ENCODE results near the gene ZNF716. TPM values are rescaled to one million over a fixed set of nuclear protein-coding genes. Genes with fewer than 3 reads are reported as not detected.
"Not testable (repeated sequence)": the region's sequence is repeated elsewhere in the genome, so short reads cannot be mapped to it uniquely, and the experiment has no call there.

Gene ZNF716
- total RNA-seq, 2 donors from 2014 or later: 0.34 TPM; not detected in 1

- WGBS: 96% methylated on average over 19 of the region's 19 CpGs
- DNase-seq (ENCODE audit: low spot score): no peak
- Histone ChIP-seq H3K27ac (no peak overlapping the region), H3K4me1 (replicated peaks) (no peaks in the 10 kb centered on the region), H3K4me3 (no peak overlapping the region), H3K36me3 (no peaks in the 10 kb centered on the region), H3K27me3 (replicated peaks; ENCODE audit: insufficient read depth) (no peaks in the 10 kb centered on the region), H3K9me3 (no peaks in the 10 kb centered on the region)
- TF ChIP-seq POLR2AphosphoS5 (IDR thresholded peaks at IDR 0.05) (no peak), POLR2A (IDR thresholded peaks at IDR 0.05) (no peak)
- intact Hi-C loops (cut with DNase I): no loop called here
Observed at GRCh38 chr7:57437581-57437980, 12.4 kb upstream of the ZNF716 start.

- H3K27ac ChIP-seq: no peak overlapping the region
- TF ChIP-seq POLR2AphosphoS5 (IDR thresholded peaks at IDR 0.05): no peak
- TF ChIP-seq CTCF (IDR thresholded peaks at IDR 0.05): no peak
- TF ChIP-seq POLR2A (IDR thresholded peaks at IDR 0.05): no peak
- H3K4me1 ChIP-seq (replicated peaks): no peaks in the 10 kb centered on the region
- no peaks in the 10 kb centered on the region for H3K27me3 ChIP-seq (replicated peaks; ENCODE audit: insufficient read depth)
- WGBS: 78% methylated on average over 7 of the region's 7 CpGs
- no peaks in the 10 kb centered on the region for H3K36me3 ChIP-seq
- intact Hi-C loops (cut with DNase I): no loop called here
- DNase-seq (ENCODE audit: low spot score): no peak
- H3K4me3 ChIP-seq: no peak overlapping the region
- no peaks in the 10 kb centered on the region for H3K9me3 ChIP-seq
Observed at GRCh38 chr7:57438244-57438643, 11.7 kb upstream of the ZNF716 start.

- Histone ChIP-seq H3K4me1 (replicated peaks) (no peaks in the 10 kb centered on the region), H3K27ac (no peak overlapping the region), H3K9me3 (no peaks in the 10 kb centered on the region), H3K4me3 (no peak overlapping the region), H3K27me3 (replicated peaks; ENCODE audit: insufficient read depth) (no peaks in the 10 kb centered on the region), H3K36me3 (no peaks in the 10 kb centered on the region)
- no peak for DNase-seq (ENCODE audit: low spot score)
- no peak for TF ChIP-seq CTCF (IDR thresholded peaks at IDR 0.05)
- intact Hi-C loops (cut with DNase I): no loop called here
Observed at GRCh38 chr7:57443567-57443966, 6.4 kb upstream of the ZNF716 start.

- DNase-seq (ENCODE audit: low spot score); H3K9me3 ChIP-seq; H3K27me3 ChIP-seq (replicated peaks; ENCODE audit: insufficient read depth); H3K4me1 ChIP-seq (replicated peaks); H3K4me3 ChIP-seq; intact Hi-C loops (cut with DNase I); H3K27ac ChIP-seq; H3K36me3 ChIP-seq: not testable (repeated sequence)
- WGBS: 79% methylated on average over 3 of the region's 3 CpGs
Observed at GRCh38 chr7:57469186-57469828, 19.3 kb downstream of the ZNF716 start.

- H3K4me1 ChIP-seq (replicated peaks); H3K27ac ChIP-seq; H3K36me3 ChIP-seq; intact Hi-C loops (cut with DNase I); DNase-seq (ENCODE audit: low spot score); H3K4me3 ChIP-seq; H3K27me3 ChIP-seq (replicated peaks; ENCODE audit: insufficient read depth); H3K9me3 ChIP-seq: not testable (repeated sequence)
Observed at GRCh38 chr7:57480304-57480703, 30.3 kb downstream of the ZNF716 start.

GRCh38 chr7:57485022-57485421 lies 35.0 kb downstream of the ZNF716 start:
- H3K4me3 ChIP-seq; intact Hi-C loops (cut with DNase I); H3K9me3 ChIP-seq; H3K4me1 ChIP-seq (replicated peaks); H3K36me3 ChIP-seq; DNase-seq (ENCODE audit: low spot score); H3K27me3 ChIP-seq (replicated peaks; ENCODE audit: insufficient read depth); H3K27ac ChIP-seq: not testable (repeated sequence)
- WGBS: 87% methylated on average over 20 of the region's 21 CpGs

- Histone ChIP-seq H3K4me3 (no peak overlapping the region), H3K9me3 (no peaks in the 10 kb centered on the region), H3K27me3 (replicated peaks; ENCODE audit: insufficient read depth) (no peaks in the 10 kb centered on the region), H3K4me1 (replicated peaks) (no peaks in the 10 kb centered on the region), H3K36me3 (no peaks in the 10 kb centered on the region), H3K27ac (no peak overlapping the region)
- TF ChIP-seq CTCF (IDR thresholded peaks at IDR 0.05): no peak
- TF ChIP-seq POLR2AphosphoS5 (IDR thresholded peaks at IDR 0.05): no peak
- no peak for TF ChIP-seq POLR2A (IDR thresholded peaks at IDR 0.05)
- no peak for DNase-seq (ENCODE audit: low spot score)
- intact Hi-C loops (cut with DNase I): no loop called here
- WGBS: 88% methylated on average over 13 of the region's 13 CpGs
Observed at GRCh38 chr7:57487957-57488356, 38.0 kb downstream of the ZNF716 start.

GRCh38 chr7:57495111-57495510 lies 45.1 kb downstream of the ZNF716 start:
- H3K4me3 ChIP-seq; H3K27me3 ChIP-seq (replicated peaks; ENCODE audit: insufficient read depth); H3K36me3 ChIP-seq; H3K9me3 ChIP-seq; H3K4me1 ChIP-seq (replicated peaks); DNase-seq (ENCODE audit: low spot score); intact Hi-C loops (cut with DNase I); H3K27ac ChIP-seq: not testable (repeated sequence)
- 87% methylated on average over 8 of the region's 8 CpGs for WGBS
